Kidney tubule cell (primary cell): Measurements from ENCODE around the gene IQCM.
A peak's percentile ranks its signal among the peaks of the same experiment; 100 is the strongest.

Source experiments
- DNase-seq: peaks from one replicate; pipeline ENCODE4 v3.0.0-alpha.2; 2018; ENCODE audit warnings: low spot score

IQCM gene, protein sequence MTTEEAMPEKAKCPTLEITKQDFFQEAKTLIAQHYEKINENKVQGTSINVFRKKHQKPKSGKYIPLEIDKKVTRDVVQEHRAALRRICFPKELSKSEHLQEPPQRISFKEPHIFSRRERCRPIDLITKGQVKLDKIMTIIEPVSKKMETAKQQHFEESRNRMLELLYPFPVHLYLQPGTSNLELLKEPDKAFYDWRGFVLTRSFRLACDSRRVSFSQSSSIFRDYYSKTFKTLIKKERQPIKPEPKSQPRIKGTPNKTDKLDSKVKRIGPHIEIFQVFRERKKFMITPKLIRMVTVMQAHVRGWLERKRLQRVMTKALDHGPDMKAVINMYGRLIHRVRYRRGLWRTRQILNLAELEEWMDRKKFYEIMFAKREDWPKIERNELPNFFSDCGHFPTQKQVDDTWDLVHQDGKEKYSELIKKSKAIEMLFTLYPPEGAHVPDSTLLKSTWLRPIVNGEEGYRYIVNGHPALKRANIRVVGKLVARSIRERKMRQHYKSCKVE

DNA sequence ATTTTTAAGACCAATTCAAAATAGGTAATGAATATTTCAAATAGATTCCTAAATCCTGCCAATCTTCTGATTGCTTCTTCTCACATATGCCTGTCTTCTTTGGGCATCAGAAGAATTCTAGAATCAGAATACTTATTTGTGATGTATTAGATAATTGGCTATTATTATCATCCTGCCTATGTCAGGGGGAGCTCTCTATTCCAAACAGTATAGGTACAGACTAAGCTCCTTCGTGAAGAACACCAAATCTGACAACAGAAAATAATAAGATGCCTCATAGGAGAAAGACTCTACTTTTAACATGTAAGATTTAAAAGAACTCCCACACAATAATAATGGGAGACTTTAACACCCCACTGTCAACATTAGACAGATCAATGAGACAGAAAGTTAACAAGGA lies at the start of gene IQCM:
Gene IQCM, minus strand, starts transcription at position 101 of the 400 bp plus-strand sequence. CDS start 73,152 bp downstream, outside the sequence.
- DNase-seq: no peak

DNA sequence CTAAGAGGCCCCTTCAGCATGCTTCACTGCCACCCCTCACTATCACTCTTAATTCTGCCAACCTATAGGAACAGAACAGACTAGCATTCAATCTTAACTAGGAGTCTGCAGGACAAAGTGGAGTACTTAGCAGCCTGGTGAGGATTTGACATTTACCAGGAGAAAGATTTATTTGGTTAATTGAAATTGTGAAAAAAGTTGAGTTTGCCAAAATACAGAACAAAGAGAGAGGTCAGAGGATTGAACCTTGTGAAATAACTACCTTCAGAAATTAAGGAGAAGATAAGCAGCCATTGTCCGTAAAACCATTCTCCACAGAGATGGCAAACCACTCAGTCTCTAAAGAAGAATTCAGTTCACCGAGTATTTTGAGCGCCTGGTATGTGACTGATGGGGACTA lies 41.8 kb upstream of the IQCM start:
- DNase-seq: no peak

DNA sequence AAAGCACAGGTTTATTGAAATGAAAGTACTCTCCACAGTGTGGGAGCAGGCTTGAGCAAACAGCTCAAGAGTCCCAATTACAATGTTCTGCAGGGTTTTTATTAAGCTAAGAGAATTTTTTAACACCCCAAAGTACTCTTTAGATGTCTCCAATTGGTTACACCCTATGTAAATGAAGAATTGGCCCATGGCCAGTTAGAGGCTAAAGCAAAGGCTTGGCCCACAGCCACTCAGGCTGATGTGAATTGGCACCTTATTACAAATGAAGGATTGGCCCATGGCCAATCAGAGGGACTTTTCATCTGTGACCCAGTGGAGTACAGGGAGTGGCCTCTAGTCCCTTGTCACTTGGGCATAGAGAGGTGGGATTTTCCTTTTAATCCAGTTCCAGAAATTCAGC lies 30.1 kb upstream of the IQCM start:
- no peak for DNase-seq

DNA sequence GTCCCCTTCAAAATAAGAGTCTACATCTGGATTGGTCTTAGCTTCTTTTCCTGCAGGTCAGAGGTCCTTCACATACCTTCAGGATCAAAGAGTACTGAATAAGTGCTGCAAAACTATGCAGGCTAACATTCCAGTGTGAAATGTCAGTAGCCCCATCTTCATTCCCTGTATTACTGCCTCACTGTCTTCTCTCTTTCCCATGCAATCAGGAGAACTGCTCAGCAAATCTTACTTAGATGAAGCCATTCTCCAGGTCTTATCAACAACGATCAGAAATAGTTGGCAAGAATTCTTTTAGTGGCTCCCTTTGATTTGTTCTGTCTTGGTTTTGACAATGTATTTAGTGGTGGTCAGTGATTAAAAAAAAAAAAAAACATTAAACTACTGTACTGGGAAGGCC lies 26.0 kb upstream of the IQCM start:
- peak; percentile 9 for DNase-seq

DNA sequence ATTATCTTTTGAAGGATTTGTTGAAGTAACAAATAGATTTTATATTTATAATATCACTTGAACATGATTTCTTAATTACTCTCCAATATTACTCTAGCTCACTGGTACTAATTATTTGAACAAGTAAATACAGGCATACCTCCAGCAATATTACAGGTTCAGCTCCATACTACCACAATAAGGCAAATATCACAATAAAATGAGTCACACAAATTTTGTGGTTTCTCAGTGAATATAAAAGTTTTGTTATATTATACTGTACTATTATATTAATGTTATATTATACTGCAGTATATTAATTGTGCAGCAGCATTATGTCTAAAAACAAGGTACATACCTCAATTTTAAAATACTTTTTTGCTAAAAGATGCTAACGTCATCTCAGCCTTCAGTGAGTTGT lies 22.4 kb upstream of the IQCM start:
- no peak for DNase-seq

DNA sequence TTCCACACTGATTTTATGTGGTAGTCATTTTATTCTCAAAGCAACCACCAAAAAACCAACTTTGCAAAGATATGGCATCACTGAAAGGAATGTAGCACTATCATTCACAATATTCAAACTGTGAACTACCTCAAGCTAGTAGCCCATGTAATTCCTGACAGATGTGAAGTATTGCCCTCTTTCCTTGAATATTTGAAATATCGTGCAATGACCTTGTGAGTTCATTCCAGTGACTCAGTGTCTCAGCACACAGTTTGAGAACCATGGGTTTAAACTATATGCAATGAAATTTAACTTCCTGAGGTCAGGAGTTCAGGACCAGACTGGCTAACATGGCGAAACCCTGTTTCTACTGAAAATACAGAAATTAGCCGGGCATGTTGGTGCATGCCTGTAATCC lies 20.9 kb upstream of the IQCM start:
- peak; percentile 9 for DNase-seq

DNA sequence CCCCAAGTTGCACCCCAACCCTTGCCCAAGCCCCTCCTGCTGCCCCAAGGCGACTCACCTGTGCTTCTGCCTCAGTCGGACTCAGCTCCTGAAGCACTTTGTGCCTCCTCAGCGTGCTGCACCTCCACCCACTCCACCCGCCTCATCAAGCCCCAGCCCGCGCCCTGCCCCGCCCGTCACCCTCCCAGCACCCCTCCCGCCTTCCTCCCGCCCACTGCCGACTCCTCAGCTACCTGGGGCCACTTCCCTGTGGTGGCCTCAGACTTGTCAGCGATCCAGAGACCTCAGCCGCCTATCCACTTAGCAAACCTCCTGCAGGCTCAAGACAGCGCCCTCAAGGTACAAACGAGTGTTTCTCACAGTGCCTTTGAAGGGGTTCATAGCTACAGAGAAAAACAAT lies 19.6 kb upstream of the IQCM start:
- DNase-seq: no peak

DNA sequence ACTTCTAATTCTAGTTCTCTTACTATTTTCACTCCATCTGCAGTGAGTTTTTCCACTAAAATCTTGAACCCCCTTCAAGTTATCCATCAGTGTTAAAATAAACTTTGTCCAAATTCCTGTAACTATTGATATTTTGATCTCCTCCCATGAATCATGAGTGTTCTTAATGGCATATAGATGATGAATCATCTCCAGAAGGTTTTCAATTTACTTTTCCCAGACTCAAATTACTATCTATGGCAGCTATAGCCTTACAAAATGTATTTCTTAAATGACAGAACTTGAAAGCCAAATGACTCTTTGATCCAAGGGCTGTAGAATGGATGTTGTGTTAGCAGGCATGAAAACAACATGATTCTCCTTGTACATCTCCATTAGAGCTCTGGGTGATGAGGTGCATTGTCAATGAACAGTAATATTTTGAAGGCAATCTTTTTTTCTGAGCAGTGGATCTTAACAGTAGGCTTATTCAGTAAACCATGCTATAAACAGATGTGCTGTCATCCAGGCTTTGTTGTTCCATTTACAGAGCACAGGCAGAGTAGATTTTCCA lies 16.1 kb upstream of the IQCM start:
- DNase-seq: no peak

DNA sequence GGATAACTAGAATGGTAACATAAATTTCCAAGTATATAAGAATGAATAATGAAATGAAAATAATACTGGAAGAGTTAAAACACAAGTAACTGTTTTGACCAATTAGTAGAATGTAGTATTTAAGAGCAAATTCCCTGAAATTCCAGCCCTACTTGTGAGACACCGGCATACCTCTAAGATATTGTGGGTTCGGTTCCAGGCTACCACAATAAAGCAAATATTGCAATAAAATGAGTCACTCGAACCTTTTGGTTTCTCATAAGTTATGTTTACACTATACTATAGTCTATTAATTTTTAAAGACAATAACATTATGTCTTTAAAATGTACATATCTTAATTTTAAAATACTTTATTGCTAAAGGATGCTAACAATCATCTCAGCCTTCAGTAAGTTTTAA lies 15.2 kb upstream of the IQCM start:
- no peak for DNase-seq

DNA sequence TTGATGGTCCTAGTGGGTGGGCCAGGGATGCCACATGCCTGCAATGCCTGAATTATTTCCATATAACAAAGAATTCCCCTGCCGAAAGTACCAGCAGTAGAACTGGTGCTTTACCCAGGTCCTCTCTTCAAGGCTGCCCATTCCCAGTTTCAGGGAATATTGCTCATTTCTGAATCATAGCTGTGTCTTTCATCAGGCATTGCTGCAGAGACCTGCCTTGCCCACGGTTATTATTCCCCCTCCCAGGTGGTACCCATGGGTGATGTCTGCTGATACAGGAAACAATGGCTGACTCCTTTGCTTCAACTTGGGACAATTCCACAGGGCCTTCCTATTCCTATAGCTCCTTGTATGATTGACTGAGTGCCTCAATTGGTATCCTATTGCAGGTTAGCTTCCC lies 9.7 kb upstream of the IQCM start:
- DNase-seq: peak; percentile 67

DNA sequence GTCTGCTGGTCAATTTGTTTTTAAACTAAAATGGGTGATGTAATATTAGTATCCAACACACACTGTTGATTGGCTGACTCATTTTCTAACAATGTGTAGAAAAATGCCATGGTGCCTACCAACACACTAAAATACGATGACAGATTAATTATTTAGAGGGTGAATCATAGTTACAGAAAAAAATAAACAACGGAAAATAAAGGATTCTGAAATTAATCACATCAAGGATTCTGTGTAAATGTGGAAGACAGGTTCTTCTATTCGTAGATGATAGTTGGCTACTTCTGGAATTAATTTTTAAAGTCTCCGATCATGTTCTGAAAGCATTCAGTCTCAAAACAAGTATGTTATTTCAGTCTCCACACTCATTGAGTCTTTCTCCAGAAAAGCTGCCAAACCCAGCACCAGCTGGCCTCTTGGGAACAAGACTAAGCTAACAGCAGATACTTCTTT lies 8.2 kb upstream of the IQCM start:
- peak; percentile 92 for DNase-seq

DNA sequence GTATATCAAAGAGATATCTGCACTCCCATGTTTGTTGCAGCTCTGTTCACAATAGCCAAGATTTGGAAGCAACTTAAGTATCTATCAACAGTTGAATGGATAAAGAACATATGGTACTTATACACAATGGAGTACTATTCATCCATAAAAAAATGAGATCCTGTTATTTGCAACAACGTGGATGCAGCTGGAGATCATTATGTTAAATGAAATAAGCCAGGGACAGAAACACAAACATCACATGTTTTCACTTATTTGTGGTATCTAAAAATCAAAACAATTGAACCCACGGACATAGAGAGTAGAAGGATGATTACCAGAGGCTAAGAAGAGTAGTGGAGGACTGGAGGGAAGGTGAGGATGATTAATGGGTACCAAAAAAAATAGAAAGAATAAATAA lies 14.2 kb downstream of the IQCM start:
- DNase-seq: no peak

DNA sequence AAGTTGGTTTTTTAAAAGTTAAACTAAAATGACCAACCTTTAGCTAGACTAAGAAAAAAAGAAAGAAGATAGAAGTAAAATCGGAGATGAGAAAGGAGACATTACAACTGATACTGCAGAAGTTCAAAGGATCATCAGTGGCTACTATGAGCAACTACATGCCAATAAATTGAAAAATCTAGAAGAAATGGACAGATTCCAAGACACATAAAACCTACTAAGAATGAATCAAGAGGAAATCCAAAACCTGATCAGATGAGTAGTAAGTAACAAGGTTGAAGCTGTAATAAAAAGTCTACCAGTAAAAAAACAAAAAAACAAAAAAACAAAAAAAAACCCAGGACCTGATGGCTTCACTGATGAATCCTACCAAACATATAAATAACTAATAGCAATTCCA lies 16.1 kb downstream of the IQCM start:
- no peak for DNase-seq

DNA sequence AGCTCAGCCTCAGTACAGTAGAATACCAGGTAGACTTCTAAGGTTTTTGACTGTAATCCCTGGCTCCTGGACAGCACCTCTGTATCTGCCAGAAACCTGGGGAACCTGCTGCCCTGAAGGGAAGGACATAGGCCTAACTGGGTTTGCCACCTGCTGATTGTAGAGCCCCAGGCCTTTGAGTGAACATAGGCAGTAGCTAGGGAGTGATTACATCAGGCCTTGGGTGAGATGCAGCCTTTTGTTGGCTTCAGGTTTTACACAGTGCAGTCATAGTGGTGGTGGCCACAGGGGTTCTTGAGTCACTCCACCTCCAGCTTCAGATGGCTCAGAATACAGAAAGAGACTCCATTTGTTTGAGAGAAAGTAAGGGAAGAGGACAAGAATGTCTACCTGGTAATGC lies 19.3 kb downstream of the IQCM start:
- DNase-seq: no peak

DNA sequence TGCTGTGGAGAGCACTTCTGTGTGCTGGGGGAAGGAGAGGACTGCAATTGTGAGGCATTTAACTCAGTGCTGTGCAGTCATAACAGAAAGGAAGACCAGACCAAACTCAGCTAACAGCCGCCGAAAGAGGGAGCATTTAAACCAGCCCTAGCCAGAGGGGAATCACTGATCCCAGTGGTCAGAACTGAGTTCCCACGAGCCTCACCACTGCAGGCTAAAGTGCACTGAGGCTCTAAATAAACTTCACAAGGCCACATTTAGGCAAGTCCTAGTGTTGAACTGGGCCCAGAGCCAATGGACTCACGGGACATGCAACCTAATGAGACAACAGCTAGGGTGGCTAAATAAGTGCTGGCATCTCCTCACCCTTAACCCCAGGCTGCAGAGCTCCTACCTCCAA lies 20.4 kb downstream of the IQCM start:
- DNase-seq: no peak

DNA sequence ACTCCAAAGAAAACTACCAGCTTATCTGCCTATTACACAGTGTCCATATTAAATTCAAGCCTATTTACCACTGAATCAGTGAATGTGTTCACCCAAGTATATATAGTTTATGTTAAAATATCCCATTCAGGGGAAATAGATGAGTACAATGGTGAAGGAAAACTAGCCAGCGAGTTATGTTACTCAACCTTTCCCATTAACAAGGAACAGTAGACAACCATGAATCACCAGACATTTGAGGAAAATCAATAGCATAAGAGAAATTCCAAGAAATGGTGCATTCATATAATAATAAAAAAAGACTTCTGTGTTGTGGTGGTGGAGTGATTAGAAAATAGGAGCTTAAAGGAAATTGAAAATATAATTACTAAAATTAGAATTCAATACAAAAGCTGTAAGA lies 21.3 kb downstream of the IQCM start:
- DNase-seq: peak; percentile 10

DNA sequence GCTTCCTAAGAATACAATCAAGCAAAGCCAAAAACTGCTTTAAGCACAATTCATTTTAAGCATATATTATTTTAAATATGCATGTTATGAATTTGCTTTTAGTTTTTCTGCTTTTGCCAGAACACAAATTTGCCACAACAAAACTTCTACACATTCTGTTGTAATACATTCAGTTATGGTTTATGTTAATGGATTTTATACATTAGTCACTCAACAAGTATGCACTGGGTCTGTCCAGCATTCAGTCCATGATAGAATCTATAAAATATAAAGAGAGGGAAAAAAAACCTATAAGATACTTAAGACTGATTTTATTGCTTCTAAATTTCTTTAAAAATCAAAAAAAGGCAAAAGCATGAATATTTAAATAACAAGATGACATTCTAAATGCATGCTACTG lies 22.2 kb downstream of the IQCM start:
- no peak for DNase-seq

DNA sequence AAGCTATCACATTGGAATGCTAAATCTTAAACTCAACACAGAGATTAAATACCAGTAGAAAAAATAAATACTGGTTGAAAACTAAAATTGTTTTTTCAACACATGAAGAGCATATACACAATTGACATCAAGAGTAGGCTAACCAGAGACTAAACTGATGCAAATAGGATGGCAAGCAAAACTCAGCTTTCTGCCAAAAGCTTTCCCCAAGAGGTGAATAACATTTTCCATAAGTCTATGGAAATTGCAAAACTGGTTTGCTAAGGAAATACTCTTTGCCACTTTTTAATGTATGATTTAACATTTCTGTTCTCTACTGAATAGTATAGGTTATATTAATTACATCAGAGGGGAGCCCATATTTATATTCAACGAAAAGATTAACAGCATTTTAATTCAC lies 23.8 kb downstream of the IQCM start:
- DNase-seq: no peak

DNA sequence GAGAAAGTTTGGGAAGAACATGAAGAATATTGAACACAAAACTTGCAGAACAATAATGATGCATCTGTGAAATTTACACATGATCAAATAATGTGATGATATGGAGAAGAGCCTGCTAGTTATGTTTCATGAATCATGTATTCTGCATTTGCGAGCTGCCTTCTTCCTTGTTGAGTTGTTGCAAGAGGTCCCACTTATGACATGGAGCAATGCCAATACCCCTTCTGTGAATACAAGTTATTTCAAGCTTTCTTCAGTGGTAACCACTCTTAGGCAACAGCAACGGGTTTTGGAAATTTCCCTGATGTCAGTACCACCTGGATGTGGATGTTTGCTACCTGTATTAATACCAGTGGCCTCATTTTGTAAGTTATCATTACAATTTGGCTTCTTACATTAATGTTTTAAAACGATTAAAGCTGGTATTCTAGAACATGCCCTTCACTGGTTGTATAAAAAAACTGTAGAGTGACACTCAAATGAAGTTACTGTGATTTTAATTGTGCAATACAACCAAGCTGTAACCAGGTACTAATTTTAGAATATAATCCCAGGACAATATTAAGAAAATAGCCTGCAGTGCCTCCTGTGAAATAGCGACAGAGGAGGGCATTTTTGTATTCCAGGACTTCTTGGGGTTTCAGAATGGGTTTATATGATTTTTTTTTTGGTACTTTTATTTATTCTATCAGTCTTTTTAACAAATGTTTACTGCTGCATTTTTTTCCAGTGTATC lies 25.3 kb downstream of the IQCM start:
- DNase-seq: no peak

DNA sequence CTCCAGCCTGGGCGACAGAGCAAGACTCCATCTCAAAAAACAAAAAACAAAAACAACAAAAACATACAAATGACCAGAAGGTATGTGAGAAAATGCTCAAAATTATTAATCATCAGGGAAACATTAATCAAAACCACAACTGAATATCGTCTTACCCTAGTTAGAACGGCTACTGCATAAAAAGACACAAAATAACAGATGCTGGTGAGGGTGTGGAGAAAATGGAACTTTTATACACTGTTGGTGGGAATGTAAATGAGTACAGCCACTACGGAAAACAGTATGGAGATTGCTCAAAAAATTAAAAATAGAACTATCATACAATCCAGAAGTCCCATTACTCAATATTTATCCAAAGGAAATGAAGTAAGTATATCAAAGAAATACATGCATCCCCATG lies 27.3 kb downstream of the IQCM start:
- no peak for DNase-seq

DNA sequence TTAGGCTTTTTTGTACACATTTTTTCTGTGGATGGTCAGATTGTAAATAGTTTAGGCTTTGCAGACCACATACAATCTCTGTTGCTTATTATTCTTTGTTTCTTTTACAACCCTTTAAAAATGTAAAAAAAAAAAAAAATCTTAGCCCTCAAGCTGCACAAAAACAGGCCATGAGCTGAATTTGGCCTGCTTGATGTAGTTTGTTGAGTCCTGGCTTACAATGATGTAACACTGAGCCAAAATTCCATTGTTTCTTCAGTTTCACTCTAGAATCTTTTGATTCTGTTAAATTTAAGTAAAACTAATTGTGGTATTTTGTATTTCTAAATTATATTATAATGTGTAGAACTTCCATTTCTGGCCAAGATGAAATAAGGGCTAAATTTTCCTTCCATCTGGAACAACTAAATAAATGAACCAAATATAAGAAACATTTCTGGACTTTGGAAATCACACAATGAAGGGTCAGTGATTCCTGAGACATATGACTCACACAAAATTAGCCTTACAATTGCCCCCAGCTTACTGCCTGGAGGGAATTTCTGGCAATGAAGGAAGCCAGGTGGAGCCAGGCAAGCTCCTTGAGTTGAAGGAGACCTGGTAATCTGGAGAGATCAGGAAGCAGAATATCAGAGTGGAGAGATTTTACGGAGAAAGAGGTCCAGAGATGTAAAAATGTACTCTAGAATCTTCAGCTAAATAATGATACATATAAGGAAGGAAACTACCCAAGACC lies 29.8 kb downstream of the IQCM start:
- DNase-seq: peak; percentile 68

DNA sequence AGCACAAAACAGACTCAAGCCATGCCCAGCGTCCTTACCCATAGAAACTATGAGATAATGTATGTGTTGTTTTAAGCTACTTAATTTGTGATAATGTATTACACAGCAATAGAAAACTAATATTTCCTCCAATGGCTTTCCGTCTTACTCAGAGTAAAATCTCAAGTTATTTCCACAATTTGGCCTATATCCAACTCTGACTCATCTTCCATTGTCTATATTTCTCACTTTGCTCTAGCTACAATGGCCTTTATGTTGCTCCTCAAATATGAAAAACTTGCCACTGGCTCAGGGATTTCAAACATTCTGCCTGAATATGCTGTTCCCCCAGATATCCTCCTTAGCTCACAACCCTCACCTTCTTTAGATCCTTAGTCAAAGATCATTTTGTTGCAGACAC lies 31.6 kb downstream of the IQCM start:
- peak; percentile 44 for DNase-seq
